ENCODE data around the gene USP24.

Gene USP24

GRCh38 chr1:55249646-55250398 is 34.7 kb upstream of the USP24 start:
- FAIRE-seq (no peak), DNase-seq (ENCODE audit: insufficient read length, low spot score) (no peak)
- TF ChIP-seq POLR2AphosphoS5 (IDR thresholded peaks at IDR 0.05; ENCODE audit: low read depth, low read length) (no peak), SPI1 (IDR thresholded peaks at IDR 0.05; ENCODE audit: low read depth, low read length) (no peak), POLR2A (IDR thresholded peaks at IDR 0.05; ENCODE audit: low read depth, low read length) (no peak), POU2F2 (IDR thresholded peaks at IDR 0.05; ENCODE audit: low read depth, low read length) (no peak)

- no peak for TF ChIP-seq POLR2AphosphoS5 (IDR thresholded peaks at IDR 0.05; ENCODE audit: low read depth, low read length)
- TF ChIP-seq POU2F2 (IDR thresholded peaks at IDR 0.05; ENCODE audit: low read depth, low read length): no peak
- TF ChIP-seq POLR2A (IDR thresholded peaks at IDR 0.05; ENCODE audit: low read depth, low read length): no peak
- TF ChIP-seq TAF1 (IDR thresholded peaks at IDR 0.05; ENCODE audit: low read depth, low read length): no peak
- no peak for TF ChIP-seq SPI1 (IDR thresholded peaks at IDR 0.05; ENCODE audit: low read depth, low read length)
- TF ChIP-seq PAX5 (IDR thresholded peaks at IDR 0.05; ENCODE audit: insufficient read depth, low read length, severe bottlenecking): no peak
- FAIRE-seq (no peak), DNase-seq (ENCODE audit: insufficient read length, low spot score) (no peak)
Measured at GRCh38 chr1:55246896-55247295, 31.7 kb upstream of the USP24 start.

- FAIRE-seq (no peak), DNase-seq (ENCODE audit: insufficient read length, low spot score) (no peak)
- TF ChIP-seq SPI1 (IDR thresholded peaks at IDR 0.05; ENCODE audit: low read depth, low read length): no peak
- no peak for TF ChIP-seq POLR2A (IDR thresholded peaks at IDR 0.05; ENCODE audit: low read depth, low read length)
- TF ChIP-seq POLR2AphosphoS5 (IDR thresholded peaks at IDR 0.05; ENCODE audit: low read depth, low read length): no peak
- TF ChIP-seq TAF1 (IDR thresholded peaks at IDR 0.05; ENCODE audit: low read depth, low read length): no peak
- TF ChIP-seq POU2F2 (IDR thresholded peaks at IDR 0.05; ENCODE audit: low read depth, low read length): no peak
- TF ChIP-seq PAX5 (IDR thresholded peaks at IDR 0.05; ENCODE audit: insufficient read depth, low read length, severe bottlenecking): no peak
Measured at GRCh38 chr1:55246331-55246730, 31.2 kb upstream of the USP24 start.

GRCh38 chr1:55245781-55246180 is 30.6 kb upstream of the USP24 start:
- no peak for FAIRE-seq

GRCh38 chr1:55244476-55245099 is 29.4 kb upstream of the USP24 start:
- TF ChIP-seq POU2F2 (IDR thresholded peaks at IDR 0.05; ENCODE audit: low read depth, low read length) (no peak), TAF1 (IDR thresholded peaks at IDR 0.05; ENCODE audit: low read depth, low read length) (no peak), SPI1 (IDR thresholded peaks at IDR 0.05; ENCODE audit: low read depth, low read length) (no peak), POLR2AphosphoS5 (IDR thresholded peaks at IDR 0.05; ENCODE audit: low read depth, low read length) (no peak), POLR2A (IDR thresholded peaks at IDR 0.05; ENCODE audit: low read depth, low read length) (no peak), PAX5 (IDR thresholded peaks at IDR 0.05; ENCODE audit: insufficient read depth, low read length, severe bottlenecking) (no peak)

More at GRCh38 chr1:55245781-55246180, 30.6 kb upstream of the USP24 start:
- DNase-seq (ENCODE audit: insufficient read length, low spot score): no peak
- TF ChIP-seq SPI1 (IDR thresholded peaks at IDR 0.05; ENCODE audit: low read depth, low read length): no peak
- TF ChIP-seq POLR2A (IDR thresholded peaks at IDR 0.05; ENCODE audit: low read depth, low read length): no peak
- no peak for TF ChIP-seq PAX5 (IDR thresholded peaks at IDR 0.05; ENCODE audit: insufficient read depth, low read length, severe bottlenecking)
- no peak for TF ChIP-seq POLR2AphosphoS5 (IDR thresholded peaks at IDR 0.05; ENCODE audit: low read depth, low read length)
- no peak for TF ChIP-seq TAF1 (IDR thresholded peaks at IDR 0.05; ENCODE audit: low read depth, low read length)
- no peak for TF ChIP-seq POU2F2 (IDR thresholded peaks at IDR 0.05; ENCODE audit: low read depth, low read length)

GRCh38 chr1:55243655-55244054 is 28.5 kb upstream of the USP24 start:
- no peak for DNase-seq (ENCODE audit: insufficient read length, low spot score)
- TF ChIP-seq POLR2AphosphoS5 (IDR thresholded peaks at IDR 0.05; ENCODE audit: low read depth, low read length) (no peak), PAX5 (IDR thresholded peaks at IDR 0.05; ENCODE audit: insufficient read depth, low read length, severe bottlenecking) (no peak), POLR2A (IDR thresholded peaks at IDR 0.05; ENCODE audit: low read depth, low read length) (no peak), SPI1 (IDR thresholded peaks at IDR 0.05; ENCODE audit: low read depth, low read length) (no peak), TAF1 (IDR thresholded peaks at IDR 0.05; ENCODE audit: low read depth, low read length) (no peak), POU2F2 (IDR thresholded peaks at IDR 0.05; ENCODE audit: low read depth, low read length) (no peak)
- FAIRE-seq: no peak

More at GRCh38 chr1:55244476-55245099, 29.4 kb upstream of the USP24 start:
- FAIRE-seq (no peak), DNase-seq (ENCODE audit: insufficient read length, low spot score) (no peak)

GRCh38 chr1:55239548-55239947 is 24.4 kb upstream of the USP24 start:
- TF ChIP-seq POLR2A (IDR thresholded peaks at IDR 0.05; ENCODE audit: low read depth, low read length): no peak
- no peak for TF ChIP-seq POLR2AphosphoS5 (IDR thresholded peaks at IDR 0.05; ENCODE audit: low read depth, low read length)
- TF ChIP-seq SPI1 (IDR thresholded peaks at IDR 0.05; ENCODE audit: low read depth, low read length): no peak
- TF ChIP-seq POU2F2 (IDR thresholded peaks at IDR 0.05; ENCODE audit: low read depth, low read length): no peak
- no peak for TF ChIP-seq TAF1 (IDR thresholded peaks at IDR 0.05; ENCODE audit: low read depth, low read length)
- TF ChIP-seq PAX5 (IDR thresholded peaks at IDR 0.05; ENCODE audit: insufficient read depth, low read length, severe bottlenecking): no peak
- FAIRE-seq: no peak
- no peak for DNase-seq (ENCODE audit: insufficient read length, low spot score)

GRCh38 chr1:55235722-55236121 is 20.6 kb upstream of the USP24 start:
- FAIRE-seq (no peak), DNase-seq (ENCODE audit: insufficient read length, low spot score) (no peak)
- no peak for TF ChIP-seq POLR2A (IDR thresholded peaks at IDR 0.05; ENCODE audit: low read depth, low read length)
- TF ChIP-seq POLR2AphosphoS5 (IDR thresholded peaks at IDR 0.05; ENCODE audit: low read depth, low read length): no peak
- no peak for TF ChIP-seq PAX5 (IDR thresholded peaks at IDR 0.05; ENCODE audit: insufficient read depth, low read length, severe bottlenecking)
- no peak for TF ChIP-seq TAF1 (IDR thresholded peaks at IDR 0.05; ENCODE audit: low read depth, low read length)
- no peak for TF ChIP-seq POU2F2 (IDR thresholded peaks at IDR 0.05; ENCODE audit: low read depth, low read length)
- no peak for TF ChIP-seq SPI1 (IDR thresholded peaks at IDR 0.05; ENCODE audit: low read depth, low read length)

GRCh38 chr1:55234016-55234415 is 18.9 kb upstream of the USP24 start:
- DNase-seq (ENCODE audit: insufficient read length, low spot score) (no peak), FAIRE-seq (no peak)

More at GRCh38 chr1:55234016-55234415, 18.9 kb upstream of the USP24 start:
- TF ChIP-seq TAF1 (IDR thresholded peaks at IDR 0.05; ENCODE audit: low read depth, low read length) (no peak), PAX5 (IDR thresholded peaks at IDR 0.05; ENCODE audit: insufficient read depth, low read length, severe bottlenecking) (no peak)
